HepG2 (cell line): ENCODE data around the gene SLC25A19. TPM values are rescaled to one million over a fixed set of nuclear protein-coding genes. Genes with fewer than 3 reads are reported as not detected.

ENCODE experiments used
- CC2D1A ChIP-seq: sonication (generic); formaldehyde crosslinking; IDR thresholded peaks from 2 replicates; pipeline ENCODE4 v1.8.1; 2023; ENCODE audit warnings: mild to moderate bottlenecking, missing genetic modification reagents
- MAFK ChIP-seq, 2 experiments: IDR thresholded peaks in 1 of 2; conservative IDR thresholded peaks in 1 of 2; 2 replicates each; pipeline ENCODE4 v1.6.1; 2011; ENCODE audit warnings: improper control_type of control experiment in 2 of 2, low read length in 2 of 2
- NFRKB ChIP-seq: fragments of 450-650 bp; IDR thresholded peaks from 2 replicates; pipeline ENCODE4 v1.6.1; 2017
- PHB2 ChIP-seq: fragments of 450-650 bp; IDR thresholded peaks from 2 replicates; pipeline ENCODE4 v1.6.1; 2018; ENCODE audit not compliant: partially characterized antibody
- STAT5B ChIP-seq: sonication (generic); formaldehyde crosslinking; IDR thresholded peaks from 2 replicates; pipeline ENCODE4 v1.4.0; 2020; ENCODE audit warnings: missing genetic modification reagents
- TBX3 ChIP-seq: fragments of 450-650 bp; IDR thresholded peaks from 2 replicates; pipeline ENCODE4 v1.6.1; 2017; ENCODE audit warnings: antibody characterized with exemption, mild to moderate bottlenecking, inconsistent platforms, borderline replicate concordance
- ZFYVE20 ChIP-seq: sonication (generic); formaldehyde crosslinking; IDR thresholded peaks from 2 replicates; pipeline ENCODE4 v1.8.0; 2023; ENCODE audit warnings: low read depth, mild to moderate bottlenecking, moderate library complexity, missing genetic modification reagents, borderline replicate concordance
- ZNF207 ChIP-seq: fragments of 450-650 bp; IDR thresholded peaks from 2 replicates; pipeline ENCODE4 v1.6.1; 2016; ENCODE audit warnings: antibody characterized with exemption, borderline replicate concordance
- ZNF501 ChIP-seq: sonication (generic); formaldehyde crosslinking; IDR thresholded peaks from 2 replicates; pipeline ENCODE4 v1.5.1; 2020; ENCODE audit warnings: mild to moderate bottlenecking, moderate library complexity, missing genetic modification reagents
- ZNF550 ChIP-seq: sonication (generic); formaldehyde crosslinking; IDR thresholded peaks from 2 replicates; pipeline ENCODE4 v1.4.0; 2020; ENCODE audit warnings: mild to moderate bottlenecking, missing genetic modification reagents, borderline replicate concordance
- ZNF570 ChIP-seq: sonication (generic); formaldehyde crosslinking; IDR thresholded peaks from 2 replicates; pipeline ENCODE4 v1.4.0; 2020; ENCODE audit warnings: mild to moderate bottlenecking, missing genetic modification reagents, borderline replicate concordance
- ZNF678 ChIP-seq: sonication (generic); formaldehyde crosslinking; IDR thresholded peaks from 2 replicates; pipeline ENCODE4 v1.4.0; 2020; ENCODE audit warnings: mild to moderate bottlenecking, missing genetic modification reagents
- polyA plus RNA-seq, 8 experiments: library from polyadenylated mRNA; depleted of rRNA in 3 of 8; stranded (reverse) in 7 of 8; unstranded in 1 of 8; fragments of >200 nt; fragmentation: Illumina TruSeq in 4 of 8; extraction: Trizol in 4 of 8; gene quantifications; 2 replicates each; pipeline versions ENCODE4 v1.2.1 to v1.2.3, GENCODE V29; 2011 to 2016; ENCODE audit warnings: low read depth in 4 of 8, missing spikeins in 1 of 8, mixed read lengths in 1 of 8; ENCODE audit not compliant: insufficient read depth in 1 of 8
- total RNA-seq, 5 experiments: library from RNA; depleted of rRNA; stranded (reverse); fragments of >200 nt; fragmentation: Illumina TruSeq; extraction: Trizol; gene quantifications; 2 replicates each; pipeline ENCODE4 v1.2.3, GENCODE V29; 2016; ENCODE audit warnings: low read depth in 1 of 5
- TF ChIP-seq, protein P1 (sequence below): IDR thresholded peaks from 2 replicates; pipeline ENCODE4 v1.6.1; 2016; ENCODE audit warnings: missing compliant biosample characterization, missing genetic modification reagents, borderline replicate concordance
- TF ChIP-seq, protein P2 (sequence below): sonication (generic); formaldehyde crosslinking; IDR thresholded peaks from 2 replicates; pipeline ENCODE4 v1.4.0; 2020; ENCODE audit warnings: mild to moderate bottlenecking, missing genetic modification reagents, borderline replicate concordance
- TF ChIP-seq, protein P3 (sequence below): sonication (generic); formaldehyde crosslinking; IDR thresholded peaks from 2 replicates; pipeline ENCODE4 v1.4.0; 2020; ENCODE audit warnings: missing genetic modification reagents
- TF ChIP-seq, protein P4 (sequence below): sonication (generic); formaldehyde crosslinking; IDR thresholded peaks from 2 replicates; pipeline ENCODE4 v1.5.0; 2020; ENCODE audit warnings: mild to moderate bottlenecking, missing genetic modification reagents, borderline replicate concordance

SLC25A19 gene
- total and polyA plus RNA-seq, 2 of the 13 experiments (the other 11 are each of a cell fraction or from before 2014, with no cell fraction given), result 24.4 to 41.4 TPM

- TF ChIP-seq, protein P1, sequence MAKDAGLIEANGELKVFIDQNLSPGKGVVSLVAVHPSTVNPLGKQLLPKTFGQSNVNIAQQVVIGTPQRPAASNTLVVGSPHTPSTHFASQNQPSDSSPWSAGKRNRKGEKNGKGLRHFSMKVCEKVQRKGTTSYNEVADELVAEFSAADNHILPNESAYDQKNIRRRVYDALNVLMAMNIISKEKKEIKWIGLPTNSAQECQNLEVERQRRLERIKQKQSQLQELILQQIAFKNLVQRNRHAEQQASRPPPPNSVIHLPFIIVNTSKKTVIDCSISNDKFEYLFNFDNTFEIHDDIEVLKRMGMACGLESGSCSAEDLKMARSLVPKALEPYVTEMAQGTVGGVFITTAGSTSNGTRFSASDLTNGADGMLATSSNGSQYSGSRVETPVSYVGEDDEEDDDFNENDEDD, result peak; percentile 82; the same call in 1 of the 2 replicates
- TF ChIP-seq ZNF570 (CRISPR knock-in tag) (no peak), ZNF501 (no peak), MAFK (conservative IDR thresholded peaks at IDR 0.05 in 1 of 2, IDR thresholded peaks at IDR 0.05 in 1 of 2; ENCODE audit: low read length in 2 of 2) (no peak), TBX3 (0 out of 2 replicates have a peak, but pooled peaks have one; percentile 35), PHB2 (no peak), CC2D1A (CRISPR knock-in tag) (0 out of 2 replicates have a peak, but pooled peaks have one; percentile 52), ZNF550 (CRISPR knock-in tag) (no peak), ZNF678 (CRISPR knock-in tag) (0 out of 2 replicates have a peak, but pooled peaks have one; percentile 61), STAT5B (no peak), ZFYVE20 (CRISPR knock-in tag) (no peak), ZNF207 (no peak), NFRKB (no peak)
- TF ChIP-seq, protein P2, sequence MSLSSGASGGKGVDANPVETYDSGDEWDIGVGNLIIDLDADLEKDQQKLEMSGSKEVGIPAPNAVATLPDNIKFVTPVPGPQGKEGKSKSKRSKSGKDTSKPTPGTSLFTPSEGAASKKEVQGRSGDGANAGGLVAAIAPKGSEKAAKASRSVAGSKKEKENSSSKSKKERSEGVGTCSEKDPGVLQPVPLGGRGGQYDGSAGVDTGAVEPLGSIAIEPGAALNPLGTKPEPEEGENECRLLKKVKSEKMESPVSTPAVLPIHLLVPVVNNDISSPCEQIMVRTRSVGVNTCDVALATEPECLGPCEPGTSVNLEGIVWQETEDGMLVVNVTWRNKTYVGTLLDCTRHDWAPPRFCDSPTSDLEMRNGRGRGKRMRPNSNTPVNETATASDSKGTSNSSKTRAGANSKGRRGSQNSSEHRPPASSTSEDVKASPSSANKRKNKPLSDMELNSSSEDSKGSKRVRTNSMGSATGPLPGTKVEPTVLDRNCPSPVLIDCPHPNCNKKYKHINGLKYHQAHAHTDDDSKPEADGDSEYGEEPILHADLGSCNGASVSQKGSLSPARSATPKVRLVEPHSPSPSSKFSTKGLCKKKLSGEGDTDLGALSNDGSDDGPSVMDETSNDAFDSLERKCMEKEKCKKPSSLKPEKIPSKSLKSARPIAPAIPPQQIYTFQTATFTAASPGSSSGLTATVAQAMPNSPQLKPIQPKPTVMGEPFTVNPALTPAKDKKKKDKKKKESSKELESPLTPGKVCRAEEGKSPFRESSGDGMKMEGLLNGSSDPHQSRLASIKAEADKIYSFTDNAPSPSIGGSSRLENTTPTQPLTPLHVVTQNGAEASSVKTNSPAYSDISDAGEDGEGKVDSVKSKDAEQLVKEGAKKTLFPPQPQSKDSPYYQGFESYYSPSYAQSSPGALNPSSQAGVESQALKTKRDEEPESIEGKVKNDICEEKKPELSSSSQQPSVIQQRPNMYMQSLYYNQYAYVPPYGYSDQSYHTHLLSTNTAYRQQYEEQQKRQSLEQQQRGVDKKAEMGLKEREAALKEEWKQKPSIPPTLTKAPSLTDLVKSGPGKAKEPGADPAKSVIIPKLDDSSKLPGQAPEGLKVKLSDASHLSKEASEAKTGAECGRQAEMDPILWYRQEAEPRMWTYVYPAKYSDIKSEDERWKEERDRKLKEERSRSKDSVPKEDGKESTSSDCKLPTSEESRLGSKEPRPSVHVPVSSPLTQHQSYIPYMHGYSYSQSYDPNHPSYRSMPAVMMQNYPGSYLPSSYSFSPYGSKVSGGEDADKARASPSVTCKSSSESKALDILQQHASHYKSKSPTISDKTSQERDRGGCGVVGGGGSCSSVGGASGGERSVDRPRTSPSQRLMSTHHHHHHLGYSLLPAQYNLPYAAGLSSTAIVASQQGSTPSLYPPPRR (CRISPR knock-in tag), result peak; percentile 49; the same call in 1 of the 2 replicates
- TF ChIP-seq, protein P3, sequence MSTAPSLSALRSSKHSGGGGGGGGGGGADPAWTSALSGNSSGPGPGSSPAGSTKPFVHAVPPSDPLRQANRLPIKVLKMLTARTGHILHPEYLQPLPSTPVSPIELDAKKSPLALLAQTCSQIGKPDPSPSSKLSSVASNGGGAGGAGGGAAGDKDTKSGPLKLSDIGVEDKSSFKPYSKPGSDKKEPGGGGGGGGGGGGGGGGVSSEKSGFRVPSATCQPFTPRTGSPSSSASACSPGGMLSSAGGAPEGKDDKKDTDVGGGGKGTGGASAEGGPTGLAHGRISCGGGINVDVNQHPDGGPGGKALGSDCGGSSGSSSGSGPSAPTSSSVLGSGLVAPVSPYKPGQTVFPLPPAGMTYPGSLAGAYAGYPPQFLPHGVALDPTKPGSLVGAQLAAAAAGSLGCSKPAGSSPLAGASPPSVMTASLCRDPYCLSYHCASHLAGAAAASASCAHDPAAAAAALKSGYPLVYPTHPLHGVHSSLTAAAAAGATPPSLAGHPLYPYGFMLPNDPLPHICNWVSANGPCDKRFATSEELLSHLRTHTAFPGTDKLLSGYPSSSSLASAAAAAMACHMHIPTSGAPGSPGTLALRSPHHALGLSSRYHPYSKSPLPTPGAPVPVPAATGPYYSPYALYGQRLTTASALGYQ (CRISPR knock-in tag), result no peak
- TF ChIP-seq, protein P4, sequence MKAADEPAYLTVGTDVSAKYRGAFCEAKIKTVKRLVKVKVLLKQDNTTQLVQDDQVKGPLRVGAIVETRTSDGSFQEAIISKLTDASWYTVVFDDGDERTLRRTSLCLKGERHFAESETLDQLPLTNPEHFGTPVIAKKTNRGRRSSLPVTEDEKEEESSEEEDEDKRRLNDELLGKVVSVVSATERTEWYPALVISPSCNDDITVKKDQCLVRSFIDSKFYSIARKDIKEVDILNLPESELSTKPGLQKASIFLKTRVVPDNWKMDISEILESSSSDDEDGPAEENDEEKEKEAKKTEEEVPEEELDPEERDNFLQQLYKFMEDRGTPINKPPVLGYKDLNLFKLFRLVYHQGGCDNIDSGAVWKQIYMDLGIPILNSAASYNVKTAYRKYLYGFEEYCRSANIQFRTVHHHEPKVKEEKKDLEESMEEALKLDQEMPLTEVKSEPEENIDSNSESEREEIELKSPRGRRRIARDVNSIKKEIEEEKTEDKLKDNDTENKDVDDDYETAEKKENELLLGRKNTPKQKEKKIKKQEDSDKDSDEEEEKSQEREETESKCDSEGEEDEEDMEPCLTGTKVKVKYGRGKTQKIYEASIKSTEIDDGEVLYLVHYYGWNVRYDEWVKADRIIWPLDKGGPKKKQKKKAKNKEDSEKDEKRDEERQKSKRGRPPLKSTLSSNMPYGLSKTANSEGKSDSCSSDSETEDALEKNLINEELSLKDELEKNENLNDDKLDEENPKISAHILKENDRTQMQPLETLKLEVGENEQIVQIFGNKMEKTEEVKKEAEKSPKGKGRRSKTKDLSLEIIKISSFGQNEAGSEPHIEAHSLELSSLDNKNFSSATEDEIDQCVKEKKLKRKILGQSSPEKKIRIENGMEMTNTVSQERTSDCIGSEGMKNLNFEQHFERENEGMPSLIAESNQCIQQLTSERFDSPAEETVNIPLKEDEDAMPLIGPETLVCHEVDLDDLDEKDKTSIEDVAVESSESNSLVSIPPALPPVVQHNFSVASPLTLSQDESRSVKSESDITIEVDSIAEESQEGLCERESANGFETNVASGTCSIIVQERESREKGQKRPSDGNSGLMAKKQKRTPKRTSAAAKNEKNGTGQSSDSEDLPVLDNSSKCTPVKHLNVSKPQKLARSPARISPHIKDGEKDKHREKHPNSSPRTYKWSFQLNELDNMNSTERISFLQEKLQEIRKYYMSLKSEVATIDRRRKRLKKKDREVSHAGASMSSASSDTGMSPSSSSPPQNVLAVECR (CRISPR knock-in tag), result no peak
Measured at GRCh38 chr17:75288770-75289114, 491 bp downstream of the SLC25A19 start (continued).
